Panc1 (cell line): Measurements from ENCODE around the gene TOR1B.

Experiments used
- CTCF ChIP-seq: fragments of 450-650 bp; IDR thresholded peaks from 2 replicates; pipeline ENCODE4 v1.5.1; 2017; ENCODE audit warnings: mild to moderate bottlenecking
- POLR2AphosphoS5 ChIP-seq: IDR thresholded peaks from 2 replicates; pipeline ENCODE4 v1.6.1; 2012; ENCODE audit warnings: mild to moderate bottlenecking, low read depth, low read length, moderate library complexity
- REST ChIP-seq, 2 experiments: IDR thresholded peaks; 2 replicates each; pipeline ENCODE4 v1.6.1; 2011 to 2012; ENCODE audit warnings: low read depth in 2 of 2, control low read depth in 1 of 2, low read length in 1 of 2, mild to moderate bottlenecking in 1 of 2, moderate library complexity in 1 of 2; ENCODE audit not compliant: insufficient read depth in 1 of 2
- SIN3A ChIP-seq: IDR thresholded peaks from 2 replicates; pipeline ENCODE4 v1.6.1; 2012; ENCODE audit warnings: low read depth, mild to moderate bottlenecking, low read length, moderate library complexity, borderline replicate concordance; ENCODE audit not compliant: insufficient read depth
- TCF7L2 ChIP-seq: IDR thresholded peaks from 2 replicates; pipeline ENCODE4 v1.6.1; 2011; ENCODE audit warnings: mild to moderate bottlenecking, low read depth, low read length, inconsistent platforms

- TF ChIP-seq CTCF: no peak
- TF ChIP-seq REST (IDR thresholded peaks at IDR 0.05; ENCODE audit: insufficient read depth in 1 of 2, low read depth in 2 of 2, low read length in 1 of 2): no peak
- no peak for TF ChIP-seq TCF7L2
- no peak for TF ChIP-seq POLR2AphosphoS5
- TF ChIP-seq SIN3A: no peak
These were observed 48.0 kb downstream of the TOR1B start for GRCh38 chr9:129850821-129851550.
